CD4-positive, alpha-beta memory T cell (primary cell): ENCODE results near the gene DCLK3. TPM values are rescaled to one million over a fixed set of nuclear protein-coding genes. Genes with fewer than 3 reads are reported as not detected.

Experiments used
- CTCF ChIA-PET: fragments of 350-600 bp; sonication (Branson Sonifier 250); formaldehyde crosslinking; loops from one replicate; lab custom pipeline; 2021; ENCODE audit warnings: inconsistent platforms; ENCODE audit not compliant: partially characterized antibody; lab: Charles Lee
- POLR2A ChIA-PET: fragments of 350-600 bp; sonication (Branson Sonifier 250); formaldehyde crosslinking; loops from one replicate; lab custom pipeline; 2021; ENCODE audit not compliant: partially characterized antibody; lab: Charles Lee
- DNase-seq, 5 donors: peaks; one replicate each; pipeline versions ENCODE4 v3.0.0 to v3.0.0-alpha.2; 2020 to 2022; ENCODE audit warnings: mixed read lengths in 1 of 5
- H3K27ac ChIP-seq: one replicate; pipeline ENCODE4 v1.7.0; 2013; ENCODE audit warnings: low read depth, low read length
- H3K27me3 ChIP-seq: 2 replicates; pipeline ENCODE4 v1.7.0; 2013; ENCODE audit warnings: mild to moderate bottlenecking, low read length, moderate library complexity; ENCODE audit not compliant: insufficient read depth
- H3K36me3 ChIP-seq: 2 replicates; pipeline ENCODE4 v1.7.0; 2013; ENCODE audit warnings: mild to moderate bottlenecking, low read length, moderate library complexity; ENCODE audit not compliant: insufficient read depth
- H3K4me1 ChIP-seq: 2 replicates; pipeline ENCODE4 v1.7.0; 2013; ENCODE audit warnings: mild to moderate bottlenecking, low read length, moderate library complexity; ENCODE audit not compliant: insufficient read depth
- H3K4me3 ChIP-seq, 2 donors: one replicate each; pipeline ENCODE4 v1.7.0; 2013; ENCODE audit warnings: low read length in 2 of 2, mild to moderate bottlenecking in 1 of 2
- H3K9me3 ChIP-seq, 2 donors: one replicate each; pipeline ENCODE4 v1.7.0; 2013; ENCODE audit warnings: low read length in 2 of 2, control low read depth in 1 of 2; ENCODE audit not compliant: control insufficient read depth in 1 of 2
- H3K27ac Mint-ChIP-seq, 7 donors: one replicate each; pipeline ENCODE4 v1.8.0; 2020 to 2021; ENCODE audit warnings: mixed read lengths in 7 of 7, mild to moderate bottlenecking in 6 of 7, inconsistent platforms in 3 of 7, moderate library complexity in 3 of 7
- H3K27me3 Mint-ChIP-seq, 2 donors: one replicate each; pipeline ENCODE4 v1.8.0; 2020 to 2021; ENCODE audit warnings: mixed read lengths in 2 of 2
- H3K36me3 Mint-ChIP-seq, 2 donors: one replicate each; pipeline ENCODE4 v1.8.0; 2020 to 2021; ENCODE audit warnings: mixed read lengths in 2 of 2, inconsistent platforms in 1 of 2, mild to moderate bottlenecking in 1 of 2
- H3K4me1 Mint-ChIP-seq, 4 donors: one replicate each; pipeline ENCODE4 v1.8.0; 2020 to 2021; ENCODE audit warnings: mixed read lengths in 4 of 4, mild to moderate bottlenecking in 1 of 4
- H3K4me3 Mint-ChIP-seq, 8 donors: one replicate each; pipeline ENCODE4 v1.8.0; 2020 to 2021; ENCODE audit warnings: mixed read lengths in 8 of 8, mild to moderate bottlenecking in 7 of 8, moderate library complexity in 6 of 8, inconsistent platforms in 3 of 8
- H3K9me3 Mint-ChIP-seq, 8 donors: one replicate each; pipeline ENCODE4 v1.8.0; 2020 to 2021; ENCODE audit warnings: mixed read lengths in 8 of 8, mild to moderate bottlenecking in 5 of 8, inconsistent platforms in 3 of 8, moderate library complexity in 1 of 8
- intact Hi-C: fragments of 100-400 bp; cut with micrococcal nuclease; formaldehyde crosslinking; loops from one replicate; pipeline ENCODE4 v1.15.1; 2023
- polyA plus RNA-seq, 2 donors: library from polyadenylated mRNA; unstranded; fragments of 300-500 nt; fragmentation: Illumina TruSeq; gene quantifications; one replicate each; pipeline ENCODE4 v1.2.3, GENCODE V29; 2021
- total RNA-seq, 2 experiments: library from RNA; stranded (reverse); gene quantifications; one replicate each; pipeline ENCODE4 v1.2.3, GENCODE V29; 2021

The DCLK3 gene
- total and polyA plus RNA-seq, 4 experiments from 2014 or later = not detected

- DNase-seq = no peak
- H3K4me3 ChIP-seq = no peak overlapping the region
- no peaks in the 10 kb centered on the region for H3K4me1 ChIP-seq
- H3K9me3 ChIP-seq = no peaks in the 10 kb centered on the region
- H3K4me3 Mint-ChIP-seq = no peak overlapping the region
- H3K36me3 Mint-ChIP-seq = no peaks in the 10 kb centered on the region
- H3K27ac ChIP-seq = no peak overlapping the region
- H3K27me3 Mint-ChIP-seq = peaks cover 4 to 5% of the 10 kb centered on the region in 2 donors
- H3K27ac Mint-ChIP-seq = no peak overlapping the region
- intact Hi-C loops = no loop called here
- H3K36me3 ChIP-seq = no peaks in the 10 kb centered on the region
- ChIA-PET CTCF (no interaction called here), POLR2A (no interaction called here)
- no peaks in the 10 kb centered on the region for H3K27me3 ChIP-seq
- peaks cover 0 to 7% (median 4%) of the 10 kb centered on the region in 8 donors for H3K9me3 Mint-ChIP-seq
- H3K4me1 Mint-ChIP-seq = no peaks in the 10 kb centered on the region
Observed at GRCh38 chr3:36686516-36686915, 77.8 kb downstream of the DCLK3 start.

DNA sequence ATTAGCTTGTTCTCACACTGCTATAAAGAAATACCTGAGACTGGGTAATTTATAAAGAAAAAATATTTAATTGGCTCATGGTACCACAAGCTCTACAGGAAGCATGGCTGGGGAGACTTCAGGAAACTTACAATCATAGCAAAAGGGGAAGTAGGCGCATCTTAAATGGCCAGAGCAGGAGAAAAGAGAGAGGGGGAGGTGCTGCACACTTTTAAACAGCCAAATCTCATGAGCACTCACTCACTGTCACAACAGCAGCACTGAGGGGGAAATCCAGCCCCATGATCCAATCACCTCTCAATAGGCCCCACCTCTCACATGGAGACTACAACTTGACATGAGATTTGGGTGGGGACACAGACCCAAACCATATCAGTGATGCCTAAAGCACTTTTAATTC, 82.5 kb downstream of the DCLK3 start:
- no peaks in the 10 kb centered on the region for H3K4me1 Mint-ChIP-seq
- intact Hi-C loops = no loop called here
- ChIA-PET POLR2A (no interaction called here), CTCF (no interaction called here)
- Histone ChIP-seq H3K27me3 (no peaks in the 10 kb centered on the region), H3K4me1 (no peaks in the 10 kb centered on the region), H3K4me3 (no peak overlapping the region), H3K9me3 (peaks cover 0 to 13% of the 10 kb centered on the region in 2 donors), H3K36me3 (no peaks in the 10 kb centered on the region), H3K27ac (no peak overlapping the region)
- peaks cover 0 to 8% of the 10 kb centered on the region in 2 donors for H3K27me3 Mint-ChIP-seq
- no peak for DNase-seq
- H3K9me3 Mint-ChIP-seq = peaks cover 0 to 49% (median 40%) of the 10 kb centered on the region in 8 donors
- no peak overlapping the region for H3K27ac Mint-ChIP-seq
- no peak overlapping the region for H3K4me3 Mint-ChIP-seq
- H3K36me3 Mint-ChIP-seq = peaks cover 2 to 5% of the 10 kb centered on the region in 2 donors

- Histone ChIP-seq H3K4me1 (no peaks in the 10 kb centered on the region), H3K27me3 (no peaks in the 10 kb centered on the region), H3K9me3 (peaks cover 0 to 13% of the 10 kb centered on the region in 2 donors), H3K36me3 (no peaks in the 10 kb centered on the region), H3K4me3 (no peak overlapping the region), H3K27ac (no peak overlapping the region)
- ChIA-PET CTCF (no interaction called here), POLR2A (no interaction called here)
- peaks cover 2 to 5% of the 10 kb centered on the region in 2 donors for H3K36me3 Mint-ChIP-seq
- peaks cover 0 to 8% of the 10 kb centered on the region in 2 donors for H3K27me3 Mint-ChIP-seq
- intact Hi-C loops = no loop called here
- no peak overlapping the region for H3K4me3 Mint-ChIP-seq
- H3K9me3 Mint-ChIP-seq = peaks cover 0 to 49% (median 40%) of the 10 kb centered on the region in 8 donors
- H3K27ac Mint-ChIP-seq = no peak overlapping the region
- no peaks in the 10 kb centered on the region for H3K4me1 Mint-ChIP-seq
- no peak for DNase-seq
Observed at GRCh38 chr3:36680952-36681351, 83.4 kb downstream of the DCLK3 start.

DNA sequence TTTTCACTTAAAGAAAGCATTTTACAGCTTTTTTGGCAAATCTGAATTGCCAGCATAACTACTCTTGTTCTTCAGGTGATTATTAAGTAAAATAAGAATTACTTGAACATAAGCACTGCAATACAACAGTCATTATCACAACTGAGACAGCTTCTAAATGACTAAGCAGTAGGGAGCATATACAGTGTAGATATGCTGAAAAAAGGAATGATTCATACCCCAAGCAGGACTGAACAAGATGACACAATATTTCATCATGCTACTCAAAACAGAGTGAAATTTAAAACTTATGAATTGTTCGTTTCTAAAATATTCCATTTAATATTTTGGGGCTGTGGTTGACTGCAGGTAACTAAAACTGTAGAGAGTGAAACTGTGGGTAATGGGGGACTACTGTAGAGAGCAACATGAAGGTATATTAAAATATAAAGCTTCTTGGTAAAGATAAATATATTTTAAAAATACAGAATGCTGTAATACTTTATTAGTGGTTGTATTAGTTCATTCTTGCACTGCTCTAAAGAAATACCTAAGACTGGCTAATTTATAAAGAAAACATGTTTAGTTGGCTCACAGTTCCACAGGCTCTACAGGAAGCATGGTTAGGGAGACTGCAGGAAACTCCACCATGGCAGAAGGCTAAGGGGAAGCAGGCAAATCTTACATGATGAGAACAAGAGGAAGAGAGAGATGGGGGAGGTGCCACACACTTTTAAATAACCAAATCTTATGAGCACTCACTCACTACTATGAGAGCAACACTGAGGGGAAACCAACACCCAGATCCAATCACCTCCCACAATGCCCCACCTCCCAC, 84.8 kb downstream of the DCLK3 start:
- ChIA-PET POLR2A (no interaction called here), CTCF (no interaction called here)
- H3K36me3 ChIP-seq = no peaks in the 10 kb centered on the region
- H3K27ac ChIP-seq = no peak overlapping the region
- H3K9me3 Mint-ChIP-seq = peaks cover 3 to 55% (median 42%) of the 10 kb centered on the region in 8 donors
- no peaks in the 10 kb centered on the region for H3K27me3 ChIP-seq
- no peak overlapping the region for H3K4me3 ChIP-seq
- intact Hi-C loops = no loop called here
- no peak overlapping the region for H3K27ac Mint-ChIP-seq
- H3K4me3 Mint-ChIP-seq = no peak overlapping the region
- H3K9me3 ChIP-seq = peaks cover 0 to 13% of the 10 kb centered on the region in 2 donors
- no peaks in the 10 kb centered on the region for H3K4me1 ChIP-seq
- H3K27me3 Mint-ChIP-seq = peaks cover 0 to 6% of the 10 kb centered on the region in 2 donors
- DNase-seq = no peak
- no peaks in the 10 kb centered on the region for H3K4me1 Mint-ChIP-seq
- H3K36me3 Mint-ChIP-seq = peaks cover 2 to 5% of the 10 kb centered on the region in 2 donors

GRCh38 chr3:36678216-36679013, 85.9 kb downstream of the DCLK3 start:
- intact Hi-C loops = no loop called here
- Mint-ChIP-seq H3K4me1 (no peaks in the 10 kb centered on the region), H3K27me3 (peaks cover 0 to 6% of the 10 kb centered on the region in 2 donors), H3K9me3 (peaks cover 3 to 55% (median 43%) of the 10 kb centered on the region in 8 donors), H3K4me3 (no peak overlapping the region), H3K27ac (no peak overlapping the region), H3K36me3 (peaks cover 2 to 5% of the 10 kb centered on the region in 2 donors)
- Histone ChIP-seq H3K27me3 (no peaks in the 10 kb centered on the region), H3K4me1 (no peaks in the 10 kb centered on the region), H3K27ac (no peak overlapping the region), H3K36me3 (no peaks in the 10 kb centered on the region), H3K4me3 (no peak overlapping the region), H3K9me3 (peaks cover 0 to 13% of the 10 kb centered on the region in 2 donors)
- CTCF ChIA-PET = no interaction called here
- no peak for DNase-seq
- POLR2A ChIA-PET = no interaction called here

GRCh38 chr3:36677331-36678007, 86.9 kb downstream of the DCLK3 start:
- Mint-ChIP-seq H3K27me3 (peaks cover 0 to 6% of the 10 kb centered on the region in 2 donors), H3K4me1 (no peaks in the 10 kb centered on the region), H3K36me3 (peaks cover 2 to 5% of the 10 kb centered on the region in 2 donors), H3K27ac (no peak overlapping the region), H3K9me3 (peaks cover 3 to 55% (median 43%) of the 10 kb centered on the region in 8 donors), H3K4me3 (no peak overlapping the region)
- no peaks in the 10 kb centered on the region for H3K36me3 ChIP-seq
- no peak overlapping the region for H3K4me3 ChIP-seq
- DNase-seq = no peak
- ChIA-PET CTCF (no interaction called here), POLR2A (no interaction called here)
- intact Hi-C loops = no loop called here
- H3K27me3 ChIP-seq = no peaks in the 10 kb centered on the region
- no peak overlapping the region for H3K27ac ChIP-seq
- H3K4me1 ChIP-seq = no peaks in the 10 kb centered on the region
- H3K9me3 ChIP-seq = peaks cover 0 to 13% of the 10 kb centered on the region in 2 donors

DNA sequence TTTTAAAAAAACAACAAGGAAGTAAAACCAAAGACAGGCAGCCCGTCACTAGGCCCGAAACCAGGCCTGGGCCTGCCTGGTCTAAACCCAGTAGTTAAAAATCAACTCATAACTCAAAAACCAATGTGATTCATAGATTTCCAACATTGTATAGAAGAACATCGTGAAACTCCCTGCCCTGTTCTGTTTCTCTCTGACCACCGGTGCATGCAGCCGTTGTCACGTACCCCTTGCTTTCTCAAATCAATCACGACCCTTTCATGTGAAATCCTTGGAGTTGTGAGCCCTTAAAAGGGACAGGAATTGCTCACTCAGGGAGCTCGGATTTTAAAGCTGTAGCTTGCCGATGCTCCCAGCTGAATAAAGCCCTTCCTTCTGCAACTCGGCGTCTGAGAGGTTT, 89.5 kb downstream of the DCLK3 start:
- peaks cover 0 to 13% of the 10 kb centered on the region in 2 donors for H3K9me3 ChIP-seq

More for the DNA sequence above, 89.5 kb downstream of the DCLK3 start:
- Histone ChIP-seq H3K4me1 (no peaks in the 10 kb centered on the region), H3K4me3 (no peak overlapping the region), H3K27ac (no peak overlapping the region), H3K27me3 (no peaks in the 10 kb centered on the region), H3K36me3 (no peaks in the 10 kb centered on the region)
- H3K27ac Mint-ChIP-seq = no peak overlapping the region
- ChIA-PET POLR2A (no interaction called here), CTCF (no interaction called here)
- H3K4me1 Mint-ChIP-seq = no peaks in the 10 kb centered on the region
- intact Hi-C loops = no loop called here
- H3K4me3 Mint-ChIP-seq = no peak overlapping the region
- peaks cover 3 to 34% (median 28%) of the 10 kb centered on the region in 8 donors for H3K9me3 Mint-ChIP-seq
- H3K27me3 Mint-ChIP-seq = no peaks in the 10 kb centered on the region
- peaks cover 0 to 5% of the 10 kb centered on the region in 2 donors for H3K36me3 Mint-ChIP-seq
- no peak for DNase-seq
